ENCODE results near the gene LIN9.
"Not testable (repeated sequence)": the region's sequence is repeated elsewhere in the genome, so short reads cannot be mapped to it uniquely, and the experiment has no call there.

LIN9 gene

GRCh38 chr1:226308723-226309397 lies at the start of gene LIN9:
Gene LIN9 (minus strand): TSS chr1:226309164. CDS start chr1:226309139, 25 bp downstream.
- H3K36me3 Mint-ChIP-seq = no peaks in the 10 kb centered on the region
- H3K4me1 Mint-ChIP-seq = peaks cover 12% of the 10 kb centered on the region
- ATAC-seq (ENCODE audit: low read depth) (peak; percentile 93), DNase-seq (ENCODE audit: low spot score in 2 of 2) (peak; percentile 87 to 93)
- peak within 1 kb of the TSS; percentile 72 for H3K27ac Mint-ChIP-seq
- H3K27me3 Mint-ChIP-seq = peaks cover 3% of the 10 kb centered on the region
- H3K4me3 Mint-ChIP-seq = peak within 1 kb of the TSS; percentile 86
- H3K9me3 Mint-ChIP-seq = no peaks in the 10 kb centered on the region

- Mint-ChIP-seq H3K4me3 (peak overlapping the region; percentile 12), H3K27me3 (no peaks in the 10 kb centered on the region), H3K4me1 (peaks cover 30% of the 10 kb centered on the region), H3K9me3 (no peaks in the 10 kb centered on the region), H3K36me3 (peaks cover 23% of the 10 kb centered on the region), H3K27ac (peak overlapping the region; percentile 15)
- no peak for ATAC-seq (ENCODE audit: low read depth)
- no peak for DNase-seq (ENCODE audit: low spot score in 2 of 2)
Measured at GRCh38 chr1:226357416-226357815, 48.5 kb upstream of the LIN9 start.

- H3K4me3 Mint-ChIP-seq = peak overlapping the region; percentile 39
- peaks cover 14% of the 10 kb centered on the region for H3K36me3 Mint-ChIP-seq
- H3K9me3 Mint-ChIP-seq = no peaks in the 10 kb centered on the region
- H3K27ac Mint-ChIP-seq = peak overlapping the region; percentile 87
- ATAC-seq (ENCODE audit: low read depth) (peak; percentile 82), DNase-seq (ENCODE audit: low spot score in 2 of 2) (no peak)
- peaks cover 28% of the 10 kb centered on the region for H3K4me1 Mint-ChIP-seq
- no peaks in the 10 kb centered on the region for H3K27me3 Mint-ChIP-seq
Measured at GRCh38 chr1:226355669-226356551, 46.9 kb upstream of the LIN9 start.

- no peak for ATAC-seq (ENCODE audit: low read depth)
- peak overlapping the region; percentile 87 for H3K27ac Mint-ChIP-seq
- no peak overlapping the region for H3K4me3 Mint-ChIP-seq
Measured at GRCh38 chr1:226355016-226355415, 46.1 kb upstream of the LIN9 start.

GRCh38 chr1:226353698-226354525 lies 44.9 kb upstream of the LIN9 start:
- DNase-seq (ENCODE audit: low spot score in 2 of 2) (no peak), ATAC-seq (ENCODE audit: low read depth) (no peak)
- H3K27ac Mint-ChIP-seq = peak overlapping the region; percentile 56
- H3K9me3 Mint-ChIP-seq = no peaks in the 10 kb centered on the region
- H3K4me1 Mint-ChIP-seq = peaks cover 36% of the 10 kb centered on the region
- peaks cover 7% of the 10 kb centered on the region for H3K36me3 Mint-ChIP-seq
- no peak overlapping the region for H3K4me3 Mint-ChIP-seq
- no peaks in the 10 kb centered on the region for H3K27me3 Mint-ChIP-seq

More at GRCh38 chr1:226355016-226355415, 46.1 kb upstream of the LIN9 start:
- Mint-ChIP-seq H3K36me3 (peaks cover 10% of the 10 kb centered on the region), H3K9me3 (no peaks in the 10 kb centered on the region), H3K4me1 (peaks cover 33% of the 10 kb centered on the region), H3K27me3 (no peaks in the 10 kb centered on the region)
- DNase-seq (ENCODE audit: low spot score in 2 of 2) = no peak

GRCh38 chr1:226351709-226352108 lies 42.7 kb upstream of the LIN9 start:
- no peak for ATAC-seq (ENCODE audit: low read depth)
- H3K9me3 Mint-ChIP-seq = no peaks in the 10 kb centered on the region
- no peaks in the 10 kb centered on the region for H3K27me3 Mint-ChIP-seq
- no peak for DNase-seq (ENCODE audit: low spot score in 2 of 2)
- no peak overlapping the region for H3K4me3 Mint-ChIP-seq
- peaks cover 34% of the 10 kb centered on the region for H3K4me1 Mint-ChIP-seq
- peaks cover 2% of the 10 kb centered on the region for H3K36me3 Mint-ChIP-seq
- H3K27ac Mint-ChIP-seq = no peak overlapping the region

- H3K4me1 Mint-ChIP-seq = peaks cover 24% of the 10 kb centered on the region
- ATAC-seq (ENCODE audit: low read depth) (no peak), DNase-seq (ENCODE audit: low spot score in 2 of 2) (no peak)
- no peak overlapping the region for H3K27ac Mint-ChIP-seq
- H3K9me3 Mint-ChIP-seq = no peaks in the 10 kb centered on the region
- peaks cover 1% of the 10 kb centered on the region for H3K36me3 Mint-ChIP-seq
- no peak overlapping the region for H3K4me3 Mint-ChIP-seq
- no peaks in the 10 kb centered on the region for H3K27me3 Mint-ChIP-seq
Measured at GRCh38 chr1:226350519-226350865, 41.5 kb upstream of the LIN9 start.

GRCh38 chr1:226349801-226350518 lies 41.0 kb upstream of the LIN9 start:
- no peak for DNase-seq (ENCODE audit: low spot score in 2 of 2)
- H3K9me3 Mint-ChIP-seq = no peaks in the 10 kb centered on the region
- peaks cover 24% of the 10 kb centered on the region for H3K4me1 Mint-ChIP-seq
- no peaks in the 10 kb centered on the region for H3K36me3 Mint-ChIP-seq
- peak overlapping the region; percentile 61 for H3K27ac Mint-ChIP-seq
- H3K27me3 Mint-ChIP-seq = no peaks in the 10 kb centered on the region
- peak; percentile 52 for ATAC-seq (ENCODE audit: low read depth)
- peak overlapping the region; percentile 46 for H3K4me3 Mint-ChIP-seq

GRCh38 chr1:226349081-226349480 lies 40.1 kb upstream of the LIN9 start:
- Mint-ChIP-seq H3K27me3 (no peaks in the 10 kb centered on the region), H3K4me1 (peaks cover 28% of the 10 kb centered on the region), H3K27ac (no peak overlapping the region), H3K4me3 (no peak overlapping the region), H3K9me3 (no peaks in the 10 kb centered on the region), H3K36me3 (no peaks in the 10 kb centered on the region)
- DNase-seq (ENCODE audit: low spot score in 2 of 2) (no peak), ATAC-seq (ENCODE audit: low read depth) (no peak)

GRCh38 chr1:226344441-226345259 lies 35.7 kb upstream of the LIN9 start:
- peak overlapping the region; percentile 11 for H3K4me3 Mint-ChIP-seq
- H3K9me3 Mint-ChIP-seq = peaks cover 4% of the 10 kb centered on the region
- no peaks in the 10 kb centered on the region for H3K27me3 Mint-ChIP-seq
- DNase-seq (ENCODE audit: low spot score in 2 of 2) (no peak), ATAC-seq (ENCODE audit: low read depth) (peak; percentile 82)
- H3K36me3 Mint-ChIP-seq = peaks cover 6% of the 10 kb centered on the region
- H3K4me1 Mint-ChIP-seq = peaks cover 13% of the 10 kb centered on the region
- H3K27ac Mint-ChIP-seq = peak overlapping the region; percentile 82

- DNase-seq (ENCODE audit: low spot score in 2 of 2) (no peak), ATAC-seq (ENCODE audit: low read depth) (no peak)
- peaks cover 6% of the 10 kb centered on the region for H3K36me3 Mint-ChIP-seq
- H3K4me1 Mint-ChIP-seq = peaks cover 11% of the 10 kb centered on the region
- no peak overlapping the region for H3K27ac Mint-ChIP-seq
- H3K4me3 Mint-ChIP-seq = no peak overlapping the region
- H3K27me3 Mint-ChIP-seq = no peaks in the 10 kb centered on the region
- peaks cover 4% of the 10 kb centered on the region for H3K9me3 Mint-ChIP-seq
Measured at GRCh38 chr1:226342656-226343055, 33.7 kb upstream of the LIN9 start.

- H3K9me3 Mint-ChIP-seq; H3K4me1 Mint-ChIP-seq; DNase-seq (ENCODE audit: low spot score in 2 of 2); ATAC-seq (ENCODE audit: low read depth); H3K36me3 Mint-ChIP-seq; H3K27me3 Mint-ChIP-seq; H3K27ac Mint-ChIP-seq; H3K4me3 Mint-ChIP-seq: not testable (repeated sequence)
Measured at GRCh38 chr1:226340111-226340510, 31.1 kb upstream of the LIN9 start.
